HepG2 (cell line): Measurements from ENCODE around the gene S100A7.

ENCODE experiments used
- ATF1 ChIP-seq: IDR thresholded peaks from 2 replicates; pipeline ENCODE4 v1.6.1; 2016; ENCODE audit warnings: mild to moderate bottlenecking, control low read depth
- CTCF ChIP-seq: sonication (generic); formaldehyde crosslinking; IDR thresholded peaks from 2 replicates; pipeline ENCODE4 v1.5.0; 2020; ENCODE audit warnings: mild to moderate bottlenecking, missing genetic modification reagents, moderate library complexity
- PATZ1 ChIP-seq: sonication (generic); formaldehyde crosslinking; IDR thresholded peaks from 2 replicates; pipeline ENCODE4 v1.4.0; 2020; ENCODE audit warnings: missing genetic modification reagents
- RFX5 ChIP-seq: IDR thresholded peaks from 2 replicates; pipeline ENCODE4 v1.6.1; 2011; ENCODE audit warnings: low read depth, low read length, improper control_type of control experiment
- SMARCC2 ChIP-seq: fragments of 450-650 bp; IDR thresholded peaks from 2 replicates; pipeline ENCODE4 v1.6.1; 2017; ENCODE audit warnings: antibody characterized with exemption, mild to moderate bottlenecking
- TF ChIP-seq, protein P1 (sequence below): sonication (generic); formaldehyde crosslinking; IDR thresholded peaks from 2 replicates; pipeline ENCODE4 v1.5.1; 2020; ENCODE audit warnings: mild to moderate bottlenecking, missing genetic modification reagents

DNA sequence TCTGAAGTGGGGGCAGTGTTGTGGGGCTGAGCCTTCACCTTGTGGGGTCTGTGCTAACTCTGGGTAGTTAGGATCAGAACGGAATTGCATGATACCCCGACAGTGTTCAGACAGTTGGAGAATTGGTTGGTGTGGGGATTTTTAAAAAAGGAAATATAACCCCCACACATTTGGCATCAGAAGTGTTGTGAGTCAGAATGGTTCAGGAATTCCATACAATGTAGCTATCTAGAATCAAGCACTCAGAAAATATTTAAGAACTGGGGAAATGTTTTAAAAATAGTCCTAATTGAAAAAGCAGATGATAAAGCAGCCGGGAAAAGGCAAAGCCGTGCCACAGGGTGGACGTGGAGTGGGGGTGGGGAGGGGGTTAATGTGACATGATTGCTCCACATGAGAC is 6.5 kb upstream of the S100A7 start:
- TF ChIP-seq, protein P1, sequence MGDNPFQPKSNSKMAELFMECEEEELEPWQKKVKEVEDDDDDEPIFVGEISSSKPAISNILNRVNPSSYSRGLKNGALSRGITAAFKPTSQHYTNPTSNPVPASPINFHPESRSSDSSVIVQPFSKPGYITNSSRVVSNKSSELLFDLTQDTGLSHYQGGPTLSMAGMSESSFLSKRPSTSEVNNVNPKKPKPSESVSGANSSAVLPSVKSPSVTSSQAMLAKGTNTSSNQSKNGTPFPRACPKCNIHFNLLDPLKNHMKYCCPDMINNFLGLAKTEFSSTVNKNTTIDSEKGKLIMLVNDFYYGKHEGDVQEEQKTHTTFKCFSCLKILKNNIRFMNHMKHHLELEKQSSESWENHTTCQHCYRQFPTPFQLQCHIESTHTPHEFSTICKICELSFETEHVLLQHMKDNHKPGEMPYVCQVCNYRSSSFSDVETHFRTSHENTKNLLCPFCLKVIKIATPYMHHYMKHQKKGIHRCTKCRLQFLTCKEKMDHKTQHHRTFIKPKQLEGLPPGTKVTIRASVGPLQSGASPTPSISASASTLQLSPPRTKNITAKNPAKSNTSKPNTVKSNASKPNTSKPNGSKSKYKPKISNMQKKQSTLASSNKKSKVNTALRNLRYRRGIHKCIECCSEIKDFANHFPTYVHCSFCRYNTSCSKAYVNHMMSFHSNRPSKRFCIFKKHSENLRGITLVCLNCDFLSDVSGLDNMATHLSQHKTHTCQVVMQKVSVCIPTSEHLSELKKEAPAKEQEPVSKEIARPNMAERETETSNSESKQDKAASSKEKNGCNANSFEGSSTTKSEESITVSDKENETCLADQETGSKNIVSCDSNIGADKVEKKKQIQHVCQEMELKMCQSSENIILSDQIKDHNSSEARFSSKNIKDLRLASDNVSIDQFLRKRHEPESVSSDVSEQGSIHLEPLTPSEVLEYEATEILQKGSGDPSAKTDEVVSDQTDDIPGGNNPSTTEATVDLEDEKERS: no peak
- no peak for TF ChIP-seq ATF1
- TF ChIP-seq SMARCC2: no peak
- no peak for TF ChIP-seq RFX5
- no peak for TF ChIP-seq CTCF (CRISPR knock-in tag)
- TF ChIP-seq PATZ1 (CRISPR knock-in tag): no peak
